ENCODE results near the gene SCRT2. TPM values are rescaled to one million over a fixed set of nuclear protein-coding genes. Genes with fewer than 3 reads are reported as not detected.
A peak's percentile ranks its signal among the peaks of the same experiment; 100 is the strongest.

The SCRT2 gene
- total and polyA plus RNA-seq, 9 of the 15 experiments (the other 6 are each of a cell fraction or from before 2014, with no cell fraction given), result 0.04 to 0.75 (median 0.13) TPM; not detected in 2

DNA sequence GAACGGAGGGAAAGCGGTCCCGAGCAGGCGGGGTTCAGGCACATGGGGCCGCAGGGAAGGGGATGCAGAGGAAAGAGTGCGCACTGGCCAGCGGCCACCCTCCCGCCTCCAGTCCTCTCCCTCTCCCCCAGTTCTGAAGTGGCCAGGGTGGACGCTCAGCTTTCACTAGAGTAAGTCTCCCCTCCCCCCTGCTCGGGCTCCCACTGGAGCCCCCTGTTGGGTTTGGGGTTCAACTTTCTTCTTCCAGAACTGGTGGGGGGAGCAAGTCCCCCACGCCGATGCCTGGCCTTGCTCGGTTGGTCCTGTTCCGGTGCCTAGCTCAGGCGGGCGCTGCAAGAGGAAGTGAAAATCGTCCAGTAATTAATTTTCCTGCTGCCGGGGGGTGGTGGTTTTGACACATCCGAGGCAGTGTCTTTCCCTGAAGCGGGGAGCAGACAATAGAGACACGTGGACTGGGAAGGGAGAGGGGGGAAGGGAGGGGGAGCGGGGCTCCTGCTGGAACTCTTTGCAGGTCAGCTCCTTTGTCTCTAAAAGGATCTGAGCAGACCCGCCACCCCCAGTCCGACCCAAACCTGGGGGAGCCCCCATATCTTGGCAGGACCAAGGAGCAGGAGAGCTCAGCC is 824 bp upstream of the SCRT2 start (continued):
- TF ChIP-seq, protein P1, sequence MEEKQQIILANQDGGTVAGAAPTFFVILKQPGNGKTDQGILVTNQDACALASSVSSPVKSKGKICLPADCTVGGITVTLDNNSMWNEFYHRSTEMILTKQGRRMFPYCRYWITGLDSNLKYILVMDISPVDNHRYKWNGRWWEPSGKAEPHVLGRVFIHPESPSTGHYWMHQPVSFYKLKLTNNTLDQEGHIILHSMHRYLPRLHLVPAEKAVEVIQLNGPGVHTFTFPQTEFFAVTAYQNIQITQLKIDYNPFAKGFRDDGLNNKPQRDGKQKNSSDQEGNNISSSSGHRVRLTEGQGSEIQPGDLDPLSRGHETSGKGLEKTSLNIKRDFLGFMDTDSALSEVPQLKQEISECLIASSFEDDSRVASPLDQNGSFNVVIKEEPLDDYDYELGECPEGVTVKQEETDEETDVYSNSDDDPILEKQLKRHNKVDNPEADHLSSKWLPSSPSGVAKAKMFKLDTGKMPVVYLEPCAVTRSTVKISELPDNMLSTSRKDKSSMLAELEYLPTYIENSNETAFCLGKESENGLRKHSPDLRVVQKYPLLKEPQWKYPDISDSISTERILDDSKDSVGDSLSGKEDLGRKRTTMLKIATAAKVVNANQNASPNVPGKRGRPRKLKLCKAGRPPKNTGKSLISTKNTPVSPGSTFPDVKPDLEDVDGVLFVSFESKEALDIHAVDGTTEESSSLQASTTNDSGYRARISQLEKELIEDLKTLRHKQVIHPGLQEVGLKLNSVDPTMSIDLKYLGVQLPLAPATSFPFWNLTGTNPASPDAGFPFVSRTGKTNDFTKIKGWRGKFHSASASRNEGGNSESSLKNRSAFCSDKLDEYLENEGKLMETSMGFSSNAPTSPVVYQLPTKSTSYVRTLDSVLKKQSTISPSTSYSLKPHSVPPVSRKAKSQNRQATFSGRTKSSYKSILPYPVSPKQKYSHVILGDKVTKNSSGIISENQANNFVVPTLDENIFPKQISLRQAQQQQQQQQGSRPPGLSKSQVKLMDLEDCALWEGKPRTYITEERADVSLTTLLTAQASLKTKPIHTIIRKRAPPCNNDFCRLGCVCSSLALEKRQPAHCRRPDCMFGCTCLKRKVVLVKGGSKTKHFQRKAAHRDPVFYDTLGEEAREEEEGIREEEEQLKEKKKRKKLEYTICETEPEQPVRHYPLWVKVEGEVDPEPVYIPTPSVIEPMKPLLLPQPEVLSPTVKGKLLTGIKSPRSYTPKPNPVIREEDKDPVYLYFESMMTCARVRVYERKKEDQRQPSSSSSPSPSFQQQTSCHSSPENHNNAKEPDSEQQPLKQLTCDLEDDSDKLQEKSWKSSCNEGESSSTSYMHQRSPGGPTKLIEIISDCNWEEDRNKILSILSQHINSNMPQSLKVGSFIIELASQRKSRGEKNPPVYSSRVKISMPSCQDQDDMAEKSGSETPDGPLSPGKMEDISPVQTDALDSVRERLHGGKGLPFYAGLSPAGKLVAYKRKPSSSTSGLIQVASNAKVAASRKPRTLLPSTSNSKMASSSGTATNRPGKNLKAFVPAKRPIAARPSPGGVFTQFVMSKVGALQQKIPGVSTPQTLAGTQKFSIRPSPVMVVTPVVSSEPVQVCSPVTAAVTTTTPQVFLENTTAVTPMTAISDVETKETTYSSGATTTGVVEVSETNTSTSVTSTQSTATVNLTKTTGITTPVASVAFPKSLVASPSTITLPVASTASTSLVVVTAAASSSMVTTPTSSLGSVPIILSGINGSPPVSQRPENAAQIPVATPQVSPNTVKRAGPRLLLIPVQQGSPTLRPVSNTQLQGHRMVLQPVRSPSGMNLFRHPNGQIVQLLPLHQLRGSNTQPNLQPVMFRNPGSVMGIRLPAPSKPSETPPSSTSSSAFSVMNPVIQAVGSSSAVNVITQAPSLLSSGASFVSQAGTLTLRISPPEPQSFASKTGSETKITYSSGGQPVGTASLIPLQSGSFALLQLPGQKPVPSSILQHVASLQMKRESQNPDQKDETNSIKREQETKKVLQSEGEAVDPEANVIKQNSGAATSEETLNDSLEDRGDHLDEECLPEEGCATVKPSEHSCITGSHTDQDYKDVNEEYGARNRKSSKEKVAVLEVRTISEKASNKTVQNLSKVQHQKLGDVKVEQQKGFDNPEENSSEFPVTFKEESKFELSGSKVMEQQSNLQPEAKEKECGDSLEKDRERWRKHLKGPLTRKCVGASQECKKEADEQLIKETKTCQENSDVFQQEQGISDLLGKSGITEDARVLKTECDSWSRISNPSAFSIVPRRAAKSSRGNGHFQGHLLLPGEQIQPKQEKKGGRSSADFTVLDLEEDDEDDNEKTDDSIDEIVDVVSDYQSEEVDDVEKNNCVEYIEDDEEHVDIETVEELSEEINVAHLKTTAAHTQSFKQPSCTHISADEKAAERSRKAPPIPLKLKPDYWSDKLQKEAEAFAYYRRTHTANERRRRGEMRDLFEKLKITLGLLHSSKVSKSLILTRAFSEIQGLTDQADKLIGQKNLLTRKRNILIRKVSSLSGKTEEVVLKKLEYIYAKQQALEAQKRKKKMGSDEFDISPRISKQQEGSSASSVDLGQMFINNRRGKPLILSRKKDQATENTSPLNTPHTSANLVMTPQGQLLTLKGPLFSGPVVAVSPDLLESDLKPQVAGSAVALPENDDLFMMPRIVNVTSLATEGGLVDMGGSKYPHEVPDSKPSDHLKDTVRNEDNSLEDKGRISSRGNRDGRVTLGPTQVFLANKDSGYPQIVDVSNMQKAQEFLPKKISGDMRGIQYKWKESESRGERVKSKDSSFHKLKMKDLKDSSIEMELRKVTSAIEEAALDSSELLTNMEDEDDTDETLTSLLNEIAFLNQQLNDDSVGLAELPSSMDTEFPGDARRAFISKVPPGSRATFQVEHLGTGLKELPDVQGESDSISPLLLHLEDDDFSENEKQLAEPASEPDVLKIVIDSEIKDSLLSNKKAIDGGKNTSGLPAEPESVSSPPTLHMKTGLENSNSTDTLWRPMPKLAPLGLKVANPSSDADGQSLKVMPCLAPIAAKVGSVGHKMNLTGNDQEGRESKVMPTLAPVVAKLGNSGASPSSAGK (IDR thresholded peaks at IDR 0.05), result no peak
- TF ChIP-seq ZNF232 (CRISPR knock-in tag; IDR thresholded peaks at IDR 0.05) (no peak), TAF7 (tag; IDR thresholded peaks at IDR 0.05) (no peak), KLF16 (IDR thresholded peaks at IDR 0.05) (no peak), SPI1 (IDR thresholded peaks at IDR 0.05; ENCODE audit: borderline replicate concordance, low read depth, low read length) (peak; percentile 77)
- TF ChIP-seq, protein P2, sequence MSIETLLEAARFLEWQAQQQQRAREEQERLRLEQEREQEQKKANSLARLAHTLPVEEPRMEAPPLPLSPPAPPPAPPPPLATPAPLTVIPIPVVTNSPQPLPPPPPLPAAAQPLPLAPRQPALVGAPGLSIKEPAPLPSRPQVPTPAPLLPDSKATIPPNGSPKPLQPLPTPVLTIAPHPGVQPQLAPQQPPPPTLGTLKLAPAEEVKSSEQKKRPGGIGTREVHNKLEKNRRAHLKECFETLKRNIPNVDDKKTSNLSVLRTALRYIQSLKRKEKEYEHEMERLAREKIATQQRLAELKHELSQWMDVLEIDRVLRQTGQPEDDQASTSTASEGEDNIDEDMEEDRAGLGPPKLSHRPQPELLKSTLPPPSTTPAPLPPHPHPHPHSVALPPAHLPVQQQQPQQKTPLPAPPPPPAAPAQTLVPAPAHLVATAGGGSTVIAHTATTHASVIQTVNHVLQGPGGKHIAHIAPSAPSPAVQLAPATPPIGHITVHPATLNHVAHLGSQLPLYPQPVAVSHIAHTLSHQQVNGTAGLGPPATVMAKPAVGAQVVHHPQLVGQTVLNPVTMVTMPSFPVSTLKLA (conservative IDR thresholded peaks at IDR 0.05), result peak in 1 of 2 experiments; percentile 61; a peak in 3 of 4 replicates
- TF ChIP-seq, protein P3, sequence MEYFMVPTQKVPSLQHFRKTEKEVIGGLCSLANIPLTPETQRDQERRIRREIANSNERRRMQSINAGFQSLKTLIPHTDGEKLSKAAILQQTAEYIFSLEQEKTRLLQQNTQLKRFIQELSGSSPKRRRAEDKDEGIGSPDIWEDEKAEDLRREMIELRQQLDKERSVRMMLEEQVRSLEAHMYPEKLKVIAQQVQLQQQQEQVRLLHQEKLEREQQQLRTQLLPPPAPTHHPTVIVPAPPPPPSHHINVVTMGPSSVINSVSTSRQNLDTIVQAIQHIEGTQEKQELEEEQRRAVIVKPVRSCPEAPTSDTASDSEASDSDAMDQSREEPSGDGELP (CRISPR knock-in tag; IDR thresholded peaks at IDR 0.05; ENCODE audit: borderline replicate concordance), result peak; percentile 25; the same call in 1 of the 2 replicates

Data from K562 (cell line).